DMS53 treated with DMSO at 0.1 percent for 48 hours (cell line): ENCODE measurements around the gene PLAC8.
"Not testable (repeated sequence)": the region's sequence is repeated elsewhere in the genome, so short reads cannot be mapped to it uniquely, and the experiment has no call there.

Experiments
- DNase-seq: peaks from one replicate; lab custom pipeline; 2025; ENCODE audit not compliant: unreplicated experiment; lab: John Stamatoyannopoulos, UW

The PLAC8 gene, protein sequence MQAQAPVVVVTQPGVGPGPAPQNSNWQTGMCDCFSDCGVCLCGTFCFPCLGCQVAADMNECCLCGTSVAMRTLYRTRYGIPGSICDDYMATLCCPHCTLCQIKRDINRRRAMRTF

DNA sequence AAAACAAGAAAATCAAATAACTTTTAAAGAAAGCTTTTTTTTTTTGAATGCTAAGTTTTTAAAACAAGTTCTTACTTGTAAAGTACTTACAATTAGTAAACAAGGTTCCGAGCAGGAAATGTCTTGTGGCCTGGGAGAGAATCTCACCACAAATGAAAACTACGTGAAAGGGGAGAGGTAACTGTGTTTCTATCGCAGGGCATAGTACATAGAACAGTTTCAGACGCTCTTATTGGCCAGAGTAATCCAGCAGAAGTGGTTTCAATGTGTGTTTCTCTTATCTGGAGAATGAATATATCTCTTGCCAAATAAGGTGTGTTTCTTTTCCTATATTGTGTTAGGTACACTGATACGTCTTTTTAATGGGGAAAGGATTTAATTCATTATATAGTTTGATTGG is at the start of gene PLAC8:
Gene PLAC8 (minus strand): TSS at position 154 of the 400 bp plus-strand sequence. CDS start 6,808 bp downstream, outside the sequence.
- no peak for DNase-seq

- no peak for DNase-seq
Measured at GRCh38 chr4:83153417-83153816, 38.9 kb upstream of the PLAC8 start.

DNA sequence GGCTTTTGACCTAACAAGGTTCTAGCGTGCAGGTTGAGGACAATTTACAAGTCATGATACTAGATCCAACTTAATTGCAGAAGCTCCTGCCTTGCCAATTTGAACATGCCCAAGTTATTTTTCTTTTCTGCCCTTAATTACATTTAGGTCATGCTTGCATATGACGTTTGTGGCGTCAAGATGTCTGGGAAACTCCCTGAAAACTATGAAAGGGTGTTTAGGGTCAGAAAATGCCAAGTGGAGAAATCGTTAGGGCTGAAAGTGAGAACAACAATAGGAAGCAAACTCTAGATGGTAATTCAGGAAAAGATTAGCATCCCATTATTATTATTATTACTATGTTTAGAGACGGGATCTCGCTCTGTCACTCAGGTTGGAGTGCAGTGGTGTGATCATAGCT is 38.2 kb upstream of the PLAC8 start:
- DNase-seq, result no peak

DNA sequence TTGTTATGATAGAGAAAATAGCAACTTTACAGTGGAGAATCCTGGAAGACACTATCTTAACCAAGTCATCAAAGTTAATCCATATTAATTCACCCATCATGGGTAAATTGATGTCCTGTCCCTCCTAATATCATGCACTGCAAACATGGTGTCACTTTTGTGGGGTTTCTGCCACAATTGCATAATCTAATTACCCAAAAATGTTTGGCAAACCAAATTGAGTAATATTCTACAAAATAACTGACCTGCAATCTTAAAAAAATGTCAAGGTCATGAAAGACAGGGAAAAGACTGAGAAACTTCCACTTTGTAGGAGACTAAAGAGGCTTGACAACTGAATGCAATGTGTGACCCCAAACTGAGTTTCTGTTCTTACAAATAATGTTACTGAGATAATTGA is 37.1 kb upstream of the PLAC8 start:
- DNase-seq, result no peak

GRCh38 chr4:83150653-83151330 is 36.3 kb upstream of the PLAC8 start:
- DNase-seq, result no peak

DNA sequence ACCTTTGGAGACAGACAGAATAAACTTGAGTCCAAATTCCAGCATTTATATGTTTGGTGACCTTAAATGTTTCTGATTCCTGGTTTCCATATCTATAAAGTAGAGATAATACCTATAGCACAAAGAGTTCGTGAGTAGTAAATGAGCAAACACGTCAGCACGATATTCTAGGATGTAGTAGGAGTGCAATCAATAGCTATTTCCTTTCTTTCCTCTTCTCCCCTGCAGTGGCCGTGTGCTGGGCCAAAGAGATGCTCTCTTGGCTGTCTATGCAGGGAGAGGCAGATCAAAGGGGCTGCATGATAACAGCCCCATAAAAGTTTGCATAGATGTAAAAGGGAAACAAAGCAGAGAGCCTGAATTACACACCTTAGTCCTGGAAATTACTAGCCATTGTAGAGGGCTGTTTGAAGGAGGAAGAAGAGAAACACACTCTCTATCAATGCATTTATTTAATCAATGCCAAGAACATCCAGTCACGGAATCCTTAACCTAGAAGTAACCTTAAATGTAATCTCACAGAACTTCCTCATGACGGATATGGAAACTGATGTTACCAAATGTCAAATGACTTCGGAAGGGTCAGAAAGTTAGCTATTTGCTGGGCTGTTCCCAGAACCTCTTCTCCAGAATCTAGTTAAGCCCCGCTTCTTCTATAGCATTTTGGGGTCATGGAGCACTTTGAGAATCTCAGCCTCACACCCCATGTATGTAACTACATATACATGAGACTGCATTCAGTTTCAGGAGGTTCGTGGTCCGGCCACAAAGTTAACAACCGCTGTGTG is 35.5 kb upstream of the PLAC8 start:
- no peak for DNase-seq

GRCh38 chr4:83146841-83147240 is 32.3 kb upstream of the PLAC8 start:
- DNase-seq, result no peak

DNA sequence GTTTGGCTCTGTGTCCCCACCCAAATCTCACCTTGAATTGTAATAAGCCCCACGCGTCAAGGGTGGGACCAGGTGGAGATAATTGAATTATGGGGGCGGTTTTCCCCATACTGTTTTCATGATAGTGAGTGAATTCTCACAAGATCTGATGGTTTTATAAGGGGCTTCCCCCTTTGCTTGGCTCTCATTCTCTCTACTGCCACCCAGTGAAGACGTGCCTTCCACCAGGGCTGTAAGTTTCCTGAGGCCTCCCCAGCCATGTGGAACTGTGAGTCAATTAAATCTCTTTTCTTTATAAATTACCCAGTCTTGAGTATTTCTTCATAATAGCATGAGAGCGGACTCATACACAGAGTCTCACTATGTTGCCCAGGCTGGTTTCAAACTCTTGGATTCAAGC is 31.2 kb upstream of the PLAC8 start:
- DNase-seq, result not testable (repeated sequence)

DNA sequence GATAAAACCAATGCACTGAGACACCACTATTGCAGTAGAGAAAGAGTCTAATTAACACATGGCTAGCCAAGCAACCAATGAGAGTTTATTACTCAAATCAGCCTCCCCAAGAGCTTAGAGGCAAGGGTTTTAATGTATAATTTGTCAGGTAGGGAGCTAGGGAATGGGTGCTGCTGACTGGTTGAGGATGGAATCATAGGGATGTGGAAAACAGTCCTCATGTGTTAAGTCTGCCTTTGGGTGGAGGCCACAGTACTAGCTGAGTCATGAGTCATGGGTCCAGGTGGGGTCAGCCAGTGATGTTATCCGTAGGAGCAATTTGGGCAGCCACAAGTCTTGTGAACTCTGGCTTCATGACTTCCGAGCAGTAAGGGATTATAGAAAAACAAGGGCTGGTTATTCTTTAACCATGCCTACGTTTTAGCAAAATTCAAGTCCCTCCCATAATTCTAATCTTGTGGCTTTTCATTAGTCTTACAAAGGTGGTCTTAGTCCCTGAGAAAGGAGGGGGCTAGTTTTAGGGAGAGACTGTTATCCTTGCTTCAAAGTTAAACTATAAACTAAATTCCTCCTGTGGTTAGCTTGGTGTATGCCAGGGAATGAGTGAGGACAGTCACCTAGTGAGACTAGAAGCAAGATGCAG is 25.1 kb upstream of the PLAC8 start:
- no peak for DNase-seq

DNA sequence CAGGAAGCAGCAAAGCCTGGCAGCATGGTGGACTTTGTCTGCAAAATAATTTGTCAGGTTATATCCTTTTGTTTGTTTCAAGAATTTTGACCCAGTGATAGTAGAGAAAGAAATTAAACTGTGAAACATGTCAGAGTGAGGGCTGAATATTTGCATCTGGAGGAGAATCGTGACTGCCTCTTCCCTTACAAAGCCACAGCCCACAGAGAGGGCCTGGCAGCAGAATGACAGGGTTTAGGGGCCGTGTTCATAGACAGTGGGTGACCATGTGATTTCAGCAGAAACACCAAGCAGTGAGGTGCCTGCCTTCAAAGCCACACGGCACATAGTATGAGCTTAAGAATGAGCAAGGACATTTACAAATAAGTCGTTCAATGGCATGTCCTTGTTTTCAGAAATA is 24.4 kb upstream of the PLAC8 start:
- no peak for DNase-seq

- DNase-seq, result no peak
Measured at GRCh38 chr4:83132065-83132464, 17.5 kb upstream of the PLAC8 start.

DNA sequence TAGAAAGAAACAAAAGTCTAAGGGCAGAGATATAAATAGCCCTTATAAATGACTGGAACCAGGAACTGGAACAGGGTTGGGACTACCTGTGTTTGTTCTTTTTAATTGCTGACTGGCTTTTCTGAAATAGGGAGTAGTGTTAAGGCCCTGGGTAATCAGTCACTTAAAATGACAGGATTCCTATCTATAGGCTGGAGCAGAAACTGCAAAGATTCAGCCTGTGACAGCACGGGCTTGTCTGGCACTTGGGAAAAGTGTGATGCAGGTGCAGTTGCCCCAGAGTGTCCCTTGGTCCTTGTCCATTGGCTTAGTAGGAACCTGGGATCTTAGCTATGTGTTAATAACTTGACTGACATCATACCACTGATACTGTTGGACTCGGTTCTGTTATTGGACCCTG is 14.7 kb upstream of the PLAC8 start:
- DNase-seq, result no peak

DNA sequence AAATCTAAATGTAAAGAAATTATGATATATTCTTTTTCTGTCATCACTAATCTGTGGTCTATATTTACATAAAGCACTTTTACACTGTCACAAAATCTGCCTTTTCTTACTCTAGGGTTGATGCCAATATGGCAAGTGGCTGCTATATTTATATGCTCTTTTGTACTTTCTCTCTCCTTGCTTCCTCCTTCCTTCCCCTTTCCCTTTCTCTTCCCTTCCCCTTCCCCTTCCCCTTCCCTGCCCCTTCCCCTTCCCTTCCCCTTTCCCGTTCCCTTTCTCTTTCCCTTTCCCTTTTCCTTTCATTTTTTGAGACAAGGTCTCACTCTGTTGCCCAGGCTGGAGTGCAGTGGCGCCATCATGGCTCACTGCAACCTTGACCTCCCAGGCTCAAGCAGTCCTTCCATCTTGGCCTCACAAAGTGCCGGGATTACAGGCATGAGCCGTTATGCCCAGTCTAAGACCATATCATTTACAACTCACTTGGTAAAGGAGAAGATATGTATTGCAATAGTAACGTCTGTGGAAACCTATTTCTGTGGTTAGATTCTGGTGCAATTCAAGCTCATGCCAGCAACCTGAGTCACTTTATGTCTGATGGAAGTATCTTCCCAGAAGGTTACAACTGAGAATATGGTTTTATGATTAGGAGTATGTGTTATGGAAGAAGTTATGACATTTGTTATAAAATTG is 13.9 kb upstream of the PLAC8 start:
- DNase-seq, result no peak

DNA sequence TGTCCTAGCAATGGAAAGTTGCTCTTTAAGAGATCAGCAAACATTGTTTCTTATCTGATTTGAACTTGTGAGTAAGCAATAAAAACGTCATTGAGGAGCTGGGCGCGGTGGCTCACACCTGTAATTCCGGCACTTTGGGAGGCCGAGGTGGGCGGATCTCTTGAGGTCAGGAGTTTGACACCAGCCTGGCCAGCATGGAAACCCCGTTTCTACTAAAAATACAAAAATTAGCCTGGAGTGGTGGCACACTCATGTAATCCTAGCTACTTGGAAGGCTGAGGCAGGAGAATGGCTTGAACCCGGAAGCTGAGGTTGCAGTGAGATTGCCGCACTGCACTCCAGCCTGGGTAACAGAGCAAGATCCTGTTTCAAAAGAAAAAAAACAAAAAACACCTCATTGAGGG is 11.2 kb upstream of the PLAC8 start:
- no peak for DNase-seq

GRCh38 chr4:83124111-83124780 is 9.7 kb upstream of the PLAC8 start:
- DNase-seq, result no peak

- no peak for DNase-seq
Measured at GRCh38 chr4:83121246-83121645, 6.7 kb upstream of the PLAC8 start.

DNA sequence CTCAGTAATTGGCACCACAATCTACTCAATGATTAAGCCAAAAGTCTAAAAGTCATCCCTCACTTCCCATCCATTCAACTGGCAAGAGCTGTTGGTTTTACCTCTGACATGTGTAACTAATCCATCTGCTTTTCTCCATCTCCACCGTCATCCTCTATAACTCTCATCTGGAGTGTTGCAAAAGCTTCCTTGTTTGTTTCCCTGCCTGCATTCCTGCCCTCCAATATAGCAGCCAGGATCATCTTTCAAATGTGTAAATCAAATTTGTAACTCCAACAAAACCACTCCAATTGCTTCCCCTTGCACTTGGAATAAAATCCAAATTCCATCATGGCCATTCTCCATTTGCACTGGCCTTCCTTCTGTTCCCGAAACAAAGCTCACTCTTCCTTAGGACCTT is 4.3 kb upstream of the PLAC8 start:
- DNase-seq, result no peak

- no peak for DNase-seq
Measured at GRCh38 chr4:83115656-83116285, 1.2 kb upstream of the PLAC8 start.

DNA sequence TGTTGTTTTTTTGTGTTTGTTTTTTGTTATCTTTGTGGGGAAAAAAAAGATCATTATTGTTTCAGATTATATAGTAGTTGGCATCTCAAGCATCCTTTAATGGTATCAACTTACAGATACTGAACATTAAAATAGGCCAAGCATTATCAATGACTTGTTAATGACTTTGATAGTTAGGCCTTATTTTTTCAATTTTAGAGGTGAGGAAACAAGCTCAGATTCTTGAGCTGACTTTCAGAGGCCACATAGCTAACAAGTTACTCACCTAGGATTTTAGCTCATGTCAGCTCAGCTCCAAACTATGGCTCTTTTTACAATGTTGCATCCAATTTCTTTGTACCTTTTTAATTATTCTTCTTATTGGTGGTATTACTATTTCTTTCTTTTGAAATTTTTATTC is 471 bp upstream of the PLAC8 start:
- DNase-seq, result no peak

- DNase-seq, result no peak
Measured at GRCh38 chr4:83113429-83113786, 1.1 kb downstream of the PLAC8 start.
